Measurements from ENCODE around the gene LRRC10B. TPM values are rescaled to one million over a fixed set of nuclear protein-coding genes. Genes with fewer than 3 reads are reported as not detected.
A peak's percentile ranks its signal among the peaks of the same experiment; 100 is the strongest.

LRRC10B gene
- total RNA-seq, 2 donors from 2014 or later: not detected

DNA sequence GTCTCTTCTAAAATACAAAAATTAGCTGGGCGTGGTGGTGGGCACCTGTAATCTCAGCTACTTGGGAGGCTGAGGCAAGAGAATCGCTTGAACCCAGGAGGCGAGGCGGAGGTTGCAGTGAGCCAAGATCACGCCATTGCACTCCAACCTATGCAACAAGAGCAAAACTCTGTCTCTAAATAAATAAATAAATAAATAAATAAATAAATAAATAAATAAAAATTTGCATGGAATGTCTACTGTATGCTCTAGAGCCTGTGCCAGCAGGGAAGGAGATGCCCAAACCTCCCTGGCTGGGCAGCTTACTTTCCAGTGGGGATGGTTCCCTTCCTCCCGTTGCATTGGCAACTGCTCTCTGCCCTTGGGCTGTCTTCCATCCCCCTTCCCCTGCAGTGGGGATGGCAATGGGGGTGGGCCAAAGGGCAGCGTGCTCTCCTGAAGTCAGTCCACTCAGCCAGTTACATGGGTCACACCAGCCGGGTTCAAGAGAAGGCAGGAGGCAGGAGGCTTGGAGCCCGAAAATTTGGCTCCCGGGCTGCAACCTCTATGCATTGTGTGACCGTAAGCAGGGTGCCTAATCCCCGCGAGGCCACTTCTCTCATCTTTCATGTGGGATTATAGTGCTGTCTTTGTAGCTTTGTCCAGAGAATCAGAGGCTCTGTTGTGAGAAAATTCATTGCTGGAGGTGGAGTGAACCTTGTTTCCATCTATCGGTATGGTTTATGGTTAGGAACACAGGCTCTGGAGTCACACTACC is 1.4 kb upstream of the LRRC10B start:
- no peaks in the 10 kb centered on the region for H3K9me3 ChIP-seq (ENCODE audit: control insufficient read depth, low read length, poor library complexity, severe bottlenecking)
- DNase-seq: no peak
- H3K4me1 Mint-ChIP-seq: peaks cover 7% of the 10 kb centered on the region
- peaks cover 53% of the 10 kb centered on the region for H3K27me3 Mint-ChIP-seq
- peaks cover 2% of the 10 kb centered on the region for H3K36me3 Mint-ChIP-seq (ENCODE audit: low read depth)
- no peak for ATAC-seq
- H3K27ac Mint-ChIP-seq: no peak overlapping the region
- H3K4me3 Mint-ChIP-seq: peak overlapping the region; percentile 15

DNA sequence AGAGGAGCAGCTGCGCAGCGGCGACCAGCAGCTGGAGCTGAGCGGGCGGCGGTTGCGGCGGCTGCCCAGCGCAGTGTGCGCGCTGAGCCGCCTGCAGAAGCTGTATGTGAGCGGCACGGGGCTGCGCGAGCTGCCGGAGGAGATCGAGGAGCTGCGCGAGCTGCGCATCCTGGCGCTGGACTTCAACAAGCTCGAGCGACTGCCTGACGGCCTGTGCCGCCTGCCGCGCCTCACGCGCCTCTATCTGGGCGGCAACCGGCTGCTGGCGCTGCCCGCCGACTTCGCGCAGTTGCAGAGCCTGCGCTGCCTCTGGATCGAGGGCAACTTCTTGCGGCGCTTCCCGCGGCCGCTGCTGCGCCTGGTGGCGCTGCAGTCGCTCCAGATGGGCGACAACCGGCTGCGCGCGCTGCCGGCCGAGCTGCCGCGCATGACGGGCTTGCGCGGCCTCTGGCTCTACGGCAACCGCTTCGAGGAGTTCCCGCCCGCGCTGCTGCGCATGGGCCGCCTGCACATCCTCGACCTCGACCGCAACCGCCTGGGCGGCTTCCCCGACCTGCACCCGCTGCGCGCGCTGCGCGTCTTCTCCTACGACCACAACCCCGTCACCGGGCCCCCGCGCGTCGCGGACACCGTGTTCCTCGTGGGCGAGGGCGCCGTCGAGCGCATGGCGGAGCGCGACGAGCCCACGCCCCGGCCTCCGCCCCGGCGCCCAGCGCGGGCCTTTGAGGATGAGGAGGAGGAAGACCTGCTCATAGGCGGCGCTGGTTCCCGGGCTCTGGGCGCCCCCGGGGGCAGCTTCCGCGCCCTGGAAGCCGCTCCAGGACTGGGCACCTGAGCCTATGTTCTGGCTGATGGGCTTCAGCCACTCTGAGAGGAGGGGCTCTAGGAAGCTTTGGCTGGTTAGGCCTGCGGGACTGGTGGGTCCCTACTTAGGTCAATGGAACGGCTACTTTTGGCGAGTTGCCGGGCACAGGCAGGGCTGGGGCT is 787 bp downstream of the LRRC10B start:
- H3K4me3 Mint-ChIP-seq: peak overlapping the region; percentile 67

DNA sequence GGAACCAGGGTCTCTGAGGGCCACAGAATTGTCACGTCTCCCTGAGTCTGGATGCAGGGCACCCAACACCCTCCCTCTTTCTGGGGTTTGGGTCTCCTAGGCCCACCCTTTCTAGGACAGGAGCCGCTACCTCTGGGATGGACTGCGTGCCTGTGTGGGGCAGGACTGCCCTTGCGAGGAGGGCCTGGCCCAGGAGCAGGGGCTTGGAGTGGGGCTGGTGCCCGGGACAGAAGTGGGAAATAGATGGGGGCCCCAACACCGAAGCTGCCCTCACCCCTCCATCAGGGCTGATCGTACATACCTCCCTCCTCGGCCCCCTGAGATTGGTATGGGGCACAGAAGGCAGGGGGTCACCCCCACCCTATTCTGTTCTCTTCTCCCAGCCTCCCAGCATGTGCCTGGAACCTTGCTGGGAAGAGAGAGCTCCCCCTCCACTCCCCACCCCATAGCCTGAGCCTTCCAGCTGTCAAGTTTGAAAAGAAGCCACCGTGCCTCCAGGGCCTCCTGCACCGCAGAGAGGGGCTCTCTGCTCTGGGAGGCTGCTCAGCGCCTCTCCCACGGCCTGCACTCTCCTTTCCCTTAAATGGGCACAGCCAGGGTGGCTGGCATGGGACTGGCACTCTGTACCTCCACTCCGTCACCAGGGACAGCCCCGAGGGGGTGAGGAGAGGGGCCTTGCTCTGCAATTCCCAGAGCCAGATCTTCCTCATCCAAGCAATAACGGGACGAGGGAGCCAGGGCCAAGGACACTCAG is 1.8 kb downstream of the LRRC10B start:
- no peak for ATAC-seq
- no peak for DNase-seq
- H3K27me3 Mint-ChIP-seq: peaks cover 64% of the 10 kb centered on the region
- no peak overlapping the region for H3K27ac Mint-ChIP-seq
- H3K4me3 Mint-ChIP-seq: peak overlapping the region; percentile 63
- H3K36me3 Mint-ChIP-seq (ENCODE audit: low read depth): peaks cover 2% of the 10 kb centered on the region
- no peaks in the 10 kb centered on the region for H3K9me3 ChIP-seq (ENCODE audit: control insufficient read depth, low read length, poor library complexity, severe bottlenecking)
- H3K4me1 Mint-ChIP-seq: peaks cover 9% of the 10 kb centered on the region

More for the DNA sequence above, 787 bp downstream of the LRRC10B start:
- peaks cover 2% of the 10 kb centered on the region for H3K36me3 Mint-ChIP-seq (ENCODE audit: low read depth)
- H3K27me3 Mint-ChIP-seq: peaks cover 66% of the 10 kb centered on the region
- H3K9me3 ChIP-seq (ENCODE audit: control insufficient read depth, low read length, poor library complexity, severe bottlenecking): no peaks in the 10 kb centered on the region
- peak; percentile 88 for ATAC-seq
- peaks cover 9% of the 10 kb centered on the region for H3K4me1 Mint-ChIP-seq
- peak; percentile 26 to 42 (median 27) for DNase-seq
- no peak overlapping the region for H3K27ac Mint-ChIP-seq

DNA sequence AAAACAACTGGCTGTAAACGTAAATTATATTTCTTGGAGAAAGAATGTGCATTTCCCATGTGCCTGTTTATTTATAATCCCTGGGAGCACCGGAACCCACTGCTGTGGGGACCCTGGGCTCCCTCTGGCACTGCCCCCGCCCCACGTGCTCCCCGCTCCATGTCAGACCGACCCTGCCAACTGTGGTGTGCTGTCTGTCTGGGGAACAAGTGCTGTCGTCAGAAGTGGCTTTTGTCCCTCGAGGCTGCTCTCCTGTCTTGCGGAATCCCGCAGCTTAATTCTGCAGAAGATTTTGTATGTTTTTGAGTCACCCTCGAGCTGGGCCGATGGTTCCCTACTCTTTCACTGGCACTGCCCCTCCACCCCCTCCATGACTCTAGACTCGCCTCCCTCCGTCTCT is 2.4 kb downstream of the LRRC10B start:
- H3K4me3 Mint-ChIP-seq: no peak overlapping the region
- no peaks in the 10 kb centered on the region for H3K9me3 ChIP-seq (ENCODE audit: control insufficient read depth, low read length, poor library complexity, severe bottlenecking)
- no peak for DNase-seq
- peaks cover 9% of the 10 kb centered on the region for H3K4me1 Mint-ChIP-seq
- peaks cover 58% of the 10 kb centered on the region for H3K27me3 Mint-ChIP-seq
- no peak overlapping the region for H3K27ac Mint-ChIP-seq
- H3K36me3 Mint-ChIP-seq (ENCODE audit: low read depth): peaks cover 2% of the 10 kb centered on the region
- ATAC-seq: no peak

DNA sequence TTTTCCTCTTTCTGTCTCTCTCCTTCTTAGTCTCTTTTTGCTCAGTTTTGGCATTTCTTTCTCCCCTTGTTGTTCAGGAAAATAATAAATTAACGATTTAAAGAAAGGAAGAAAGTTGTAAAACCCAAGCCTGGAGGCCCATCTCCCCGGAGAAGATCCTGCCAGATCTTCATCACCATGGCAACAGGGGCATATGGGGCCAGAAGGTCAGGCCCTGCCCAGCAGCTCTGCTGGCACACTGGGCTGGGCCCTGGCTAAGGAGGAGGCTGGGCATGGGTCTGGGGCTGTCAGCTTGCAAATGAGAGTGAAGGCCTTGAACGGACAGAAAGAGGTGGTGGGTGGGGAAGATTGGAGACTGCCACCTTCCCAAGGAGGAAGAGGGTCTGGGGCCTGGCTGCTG is 2.8 kb downstream of the LRRC10B start:
- H3K36me3 Mint-ChIP-seq (ENCODE audit: low read depth): peaks cover 2% of the 10 kb centered on the region
- peaks cover 54% of the 10 kb centered on the region for H3K27me3 Mint-ChIP-seq
- no peaks in the 10 kb centered on the region for H3K9me3 ChIP-seq (ENCODE audit: control insufficient read depth, low read length, poor library complexity, severe bottlenecking)
- ATAC-seq: no peak
- peaks cover 9% of the 10 kb centered on the region for H3K4me1 Mint-ChIP-seq
- DNase-seq: no peak
- no peak overlapping the region for H3K27ac Mint-ChIP-seq
- H3K4me3 Mint-ChIP-seq: no peak overlapping the region

DNA sequence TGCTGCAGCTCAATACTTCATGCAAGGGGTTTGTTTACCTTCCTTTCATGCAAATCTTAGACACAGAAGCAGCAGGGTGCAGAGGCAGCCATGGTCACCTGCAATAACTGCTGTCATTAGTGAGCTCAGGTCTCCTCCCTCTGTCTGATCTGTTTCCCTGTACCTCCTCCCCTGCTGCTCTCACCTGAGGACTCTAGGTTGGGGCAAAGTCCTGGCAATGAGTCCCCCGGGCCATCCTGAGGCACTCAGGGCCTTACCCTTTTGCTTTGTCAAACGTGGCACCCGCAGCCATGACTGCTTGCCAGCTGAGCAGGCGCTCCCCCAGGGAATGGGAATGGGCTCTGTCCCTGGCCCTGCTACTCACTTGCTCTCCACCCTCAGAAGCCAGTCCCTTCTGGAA is 3.9 kb downstream of the LRRC10B start:
- Mint-ChIP-seq H3K27ac (no peak overlapping the region), H3K27me3 (peaks cover 53% of the 10 kb centered on the region), H3K36me3 (ENCODE audit: low read depth) (peaks cover 2% of the 10 kb centered on the region), H3K4me1 (peaks cover 19% of the 10 kb centered on the region), H3K4me3 (no peak overlapping the region)
- DNase-seq: no peak
- H3K9me3 ChIP-seq (ENCODE audit: control insufficient read depth, low read length, poor library complexity, severe bottlenecking): no peaks in the 10 kb centered on the region
- no peak for ATAC-seq

DNA sequence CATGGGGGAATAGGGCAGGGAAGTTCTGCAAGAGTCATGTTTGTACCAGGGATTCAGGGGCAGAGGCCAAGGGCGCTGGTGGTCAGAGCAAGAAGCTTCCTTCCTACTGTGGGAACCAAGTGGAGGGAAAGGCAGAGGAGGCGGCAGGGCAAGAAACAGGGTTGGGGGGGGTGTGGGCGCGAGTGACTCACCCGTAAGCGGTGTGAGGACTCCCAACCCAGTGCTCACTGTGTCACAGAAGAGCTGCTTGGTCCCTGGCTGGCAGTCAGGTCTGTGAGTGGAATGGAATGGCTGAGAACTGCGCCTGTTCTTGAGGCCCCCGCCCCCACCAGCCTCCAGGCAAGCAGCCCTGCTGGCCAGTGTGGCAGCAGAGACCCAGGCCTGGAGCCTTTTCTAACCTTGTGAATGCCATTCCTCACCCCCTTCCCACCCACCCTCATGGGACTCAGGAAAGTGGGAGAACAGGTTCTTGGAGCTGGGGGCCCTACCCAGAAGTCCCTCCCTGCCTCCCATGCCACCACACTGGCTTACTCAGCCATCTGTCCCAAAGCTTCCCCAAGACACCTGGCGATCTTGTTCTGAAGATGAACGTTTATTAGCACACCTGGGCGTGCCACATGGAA is 4.7 kb downstream of the LRRC10B start:
- no peaks in the 10 kb centered on the region for H3K9me3 ChIP-seq (ENCODE audit: control insufficient read depth, low read length, poor library complexity, severe bottlenecking)
- H3K4me1 Mint-ChIP-seq: peaks cover 15% of the 10 kb centered on the region
- peaks cover 45% of the 10 kb centered on the region for H3K27me3 Mint-ChIP-seq
- DNase-seq (no peak), ATAC-seq (no peak)
- H3K4me3 Mint-ChIP-seq: peak overlapping the region; percentile 12
- H3K27ac Mint-ChIP-seq: no peak overlapping the region
- peaks cover 2% of the 10 kb centered on the region for H3K36me3 Mint-ChIP-seq (ENCODE audit: low read depth)

DNA sequence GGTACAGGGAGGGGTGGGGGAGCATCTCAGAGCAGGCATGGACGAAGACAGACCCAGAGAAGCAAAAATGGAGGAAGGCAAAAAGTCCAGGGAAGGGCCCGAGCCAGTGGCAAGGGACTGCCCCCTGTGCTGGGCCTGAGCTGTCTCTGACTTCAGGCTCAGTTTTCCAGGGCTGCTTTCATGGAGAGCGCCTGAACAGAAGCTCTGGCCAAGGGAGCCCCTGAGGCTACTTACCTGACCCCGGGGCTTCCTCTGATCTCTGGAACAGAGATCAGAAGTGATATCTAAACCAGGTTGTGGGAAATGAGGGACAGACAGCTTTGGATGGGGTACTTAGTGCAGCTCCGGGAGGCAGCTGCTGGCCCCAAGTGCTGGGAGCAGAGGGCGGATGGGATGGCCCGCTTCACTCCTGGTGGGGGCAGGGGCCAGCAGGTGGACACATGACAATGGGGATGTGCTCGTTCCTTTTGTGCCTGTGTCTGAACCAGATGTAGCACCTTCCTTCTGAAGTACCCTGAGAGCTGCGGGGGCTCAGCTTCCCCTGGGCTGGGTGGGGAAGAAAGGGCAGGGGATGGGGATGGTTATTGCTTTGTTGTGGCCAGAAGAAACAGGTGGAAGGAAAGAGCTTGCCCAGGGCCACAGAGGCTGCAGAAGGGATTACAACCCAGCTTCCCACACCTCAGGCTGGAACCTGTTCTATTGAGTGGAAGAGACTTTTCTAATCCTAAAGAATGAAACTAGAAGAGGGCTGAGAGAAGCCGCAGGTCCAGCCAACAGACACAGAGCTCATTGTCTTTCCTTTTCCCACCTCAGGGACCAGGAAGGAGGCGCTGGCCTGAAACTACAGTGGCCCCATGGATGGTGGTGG is 5.7 kb downstream of the LRRC10B start:
- H3K9me3 ChIP-seq (ENCODE audit: control insufficient read depth, low read length, poor library complexity, severe bottlenecking): no peaks in the 10 kb centered on the region
- Mint-ChIP-seq H3K27ac (no peak overlapping the region), H3K4me1 (peaks cover 15% of the 10 kb centered on the region), H3K4me3 (no peak overlapping the region), H3K36me3 (ENCODE audit: low read depth) (peaks cover 2% of the 10 kb centered on the region), H3K27me3 (peaks cover 53% of the 10 kb centered on the region)
- DNase-seq (no peak), ATAC-seq (no peak)

DNA sequence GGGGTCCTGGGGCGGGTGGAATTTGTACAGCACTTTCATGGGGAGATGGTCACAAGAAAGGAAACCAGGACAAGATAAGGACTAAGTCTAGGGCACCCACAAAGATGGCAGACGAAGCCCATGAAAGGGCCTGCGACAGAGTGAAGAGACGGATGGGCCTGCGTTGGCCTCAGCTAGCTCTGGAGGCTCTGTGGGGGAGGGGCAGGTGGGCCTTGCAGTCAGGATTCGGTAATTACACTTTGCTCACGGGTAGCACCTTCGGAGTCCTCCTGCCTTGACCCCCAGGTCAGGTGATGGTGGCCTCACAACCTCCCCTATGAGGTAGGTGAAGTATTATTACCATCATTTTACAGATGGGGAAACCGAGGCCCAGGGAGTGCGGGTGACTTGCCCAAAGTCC is 7.1 kb downstream of the LRRC10B start:
- DNase-seq (no peak), ATAC-seq (no peak)
- H3K4me3 Mint-ChIP-seq: peak overlapping the region; percentile 5
- H3K36me3 Mint-ChIP-seq (ENCODE audit: low read depth): peaks cover 2% of the 10 kb centered on the region
- no peaks in the 10 kb centered on the region for H3K9me3 ChIP-seq (ENCODE audit: control insufficient read depth, low read length, poor library complexity, severe bottlenecking)
- H3K27ac Mint-ChIP-seq: no peak overlapping the region
- H3K4me1 Mint-ChIP-seq: peaks cover 15% of the 10 kb centered on the region
- H3K27me3 Mint-ChIP-seq: peaks cover 45% of the 10 kb centered on the region

DNA sequence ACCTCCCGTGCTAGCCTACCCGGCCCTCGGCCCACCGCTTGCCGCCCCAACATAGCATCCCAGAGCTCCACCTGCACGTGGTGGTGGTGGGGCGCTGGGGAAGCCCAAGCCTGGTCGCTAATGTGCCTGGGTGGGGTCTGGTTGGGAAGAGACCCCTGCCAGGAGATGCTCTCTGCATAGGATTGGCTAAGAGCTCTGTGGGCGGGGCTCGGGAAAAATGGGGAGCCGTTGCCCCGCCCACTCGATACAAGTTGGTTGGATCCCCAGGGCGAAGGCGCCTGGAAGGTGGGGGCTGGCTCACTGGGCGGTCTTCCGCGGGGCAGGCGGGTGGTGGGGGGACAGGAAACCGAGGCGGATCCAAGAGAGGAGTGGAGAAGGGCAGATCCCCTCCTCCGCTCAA is 7.6 kb downstream of the LRRC10B start:
- Mint-ChIP-seq H3K36me3 (ENCODE audit: low read depth) (peaks cover 2% of the 10 kb centered on the region), H3K4me3 (peak overlapping the region; percentile 5), H3K4me1 (peaks cover 14% of the 10 kb centered on the region), H3K27ac (no peak overlapping the region), H3K27me3 (peaks cover 40% of the 10 kb centered on the region)
- ATAC-seq (no peak), DNase-seq (no peak)
- no peaks in the 10 kb centered on the region for H3K9me3 ChIP-seq (ENCODE audit: control insufficient read depth, low read length, poor library complexity, severe bottlenecking)

DNA sequence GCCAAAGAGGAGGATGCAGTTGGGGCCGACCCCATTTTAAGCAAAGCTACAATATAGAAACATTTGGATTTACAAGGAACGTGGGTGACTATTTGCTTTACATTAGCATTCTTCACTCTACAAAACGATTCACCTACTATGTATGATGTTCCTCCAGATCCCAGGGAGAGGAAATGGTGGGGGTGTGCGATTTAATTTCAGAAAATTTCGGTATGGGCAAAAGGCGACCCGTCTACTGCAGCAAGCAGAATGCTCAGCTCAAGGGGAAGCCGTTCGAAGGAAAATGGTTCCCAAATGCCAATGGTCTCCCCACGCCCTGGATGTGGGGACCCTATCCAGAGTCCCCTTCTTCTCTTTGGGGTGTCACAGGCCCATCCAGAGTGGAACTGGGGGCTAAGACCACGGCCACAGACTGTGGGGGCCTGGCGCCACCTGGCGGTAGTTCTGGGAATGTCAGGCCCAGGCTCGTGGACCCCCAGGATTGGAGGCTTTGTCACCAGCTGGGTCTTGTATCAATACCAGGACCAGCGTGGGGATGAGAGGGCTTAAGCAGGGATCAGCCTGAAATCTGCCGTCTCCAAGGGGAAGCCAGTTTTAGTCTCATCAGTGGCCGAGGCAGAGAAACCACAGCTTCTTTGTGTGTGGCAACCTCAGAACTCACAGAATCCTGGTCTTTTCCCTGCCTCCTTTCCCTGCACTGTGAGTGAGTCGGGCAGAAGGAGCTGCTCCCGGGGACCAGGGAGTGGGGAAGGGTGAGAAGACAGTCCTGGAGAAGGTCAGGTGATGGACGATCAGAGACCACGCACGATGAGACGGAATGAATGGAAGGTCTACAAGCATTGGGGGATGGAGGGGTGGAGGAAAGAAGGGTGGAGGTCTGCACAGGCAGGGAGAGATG is 8.4 kb downstream of the LRRC10B start:
- peaks cover 13% of the 10 kb centered on the region for H3K4me1 Mint-ChIP-seq
- peak overlapping the region; percentile 37 for H3K27ac Mint-ChIP-seq
- peak overlapping the region; percentile 62 for H3K4me3 Mint-ChIP-seq
- peak; percentile 39 to 57 (median 39) for DNase-seq
- H3K9me3 ChIP-seq (ENCODE audit: control insufficient read depth, low read length, poor library complexity, severe bottlenecking): no peaks in the 10 kb centered on the region
- H3K36me3 Mint-ChIP-seq (ENCODE audit: low read depth): no peaks in the 10 kb centered on the region
- H3K27me3 Mint-ChIP-seq: peaks cover 39% of the 10 kb centered on the region
- ATAC-seq: peak; percentile 63

All from T-helper 17 cell (primary cell).